ENCODE results near the gene TMEM126A.
"Not testable (repeated sequence)": the region's sequence is repeated elsewhere in the genome, so short reads cannot be mapped to it uniquely, and the experiment has no call there.

TMEM126A gene

DNA sequence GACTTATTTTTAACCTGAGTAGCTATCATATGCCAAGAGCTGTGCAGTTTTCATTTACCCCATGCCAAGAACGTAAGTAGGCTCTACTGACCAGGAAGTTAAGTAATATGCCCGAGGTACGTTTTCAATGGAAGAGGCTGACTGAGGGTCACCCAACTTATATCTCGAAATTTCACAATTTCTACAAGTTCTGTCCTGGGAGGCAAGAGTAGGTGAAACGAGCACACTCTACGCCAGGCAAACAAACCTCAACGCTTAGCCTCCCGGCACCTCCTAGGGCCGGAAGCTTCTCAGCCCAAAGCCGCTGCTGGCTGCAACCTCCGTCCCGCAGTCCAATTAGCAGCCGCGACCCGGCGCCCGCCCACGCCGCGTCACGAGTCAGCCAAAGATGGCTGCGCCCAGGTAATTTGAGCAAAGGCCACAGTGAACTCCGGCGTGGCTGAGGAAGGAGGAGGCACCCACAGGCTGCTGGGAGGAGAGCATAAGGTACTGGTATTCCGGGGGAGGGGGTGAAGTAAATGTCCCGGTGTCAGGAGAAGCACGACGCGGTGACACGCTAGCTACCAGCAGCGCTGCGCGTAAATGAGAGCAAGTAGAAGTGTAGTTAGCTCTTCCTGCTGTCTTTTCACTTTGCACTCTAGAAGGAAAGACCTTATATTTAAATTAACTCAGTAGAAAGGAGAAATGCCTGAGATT is at the start of gene TMEM126A:
TMEM126A (plus strand) TSS at position 364 of the 696 bp plus-strand sequence. CDS start 2,289 bp downstream, outside the sequence.
- peak; percentile 37 for DNase-seq

DNA sequence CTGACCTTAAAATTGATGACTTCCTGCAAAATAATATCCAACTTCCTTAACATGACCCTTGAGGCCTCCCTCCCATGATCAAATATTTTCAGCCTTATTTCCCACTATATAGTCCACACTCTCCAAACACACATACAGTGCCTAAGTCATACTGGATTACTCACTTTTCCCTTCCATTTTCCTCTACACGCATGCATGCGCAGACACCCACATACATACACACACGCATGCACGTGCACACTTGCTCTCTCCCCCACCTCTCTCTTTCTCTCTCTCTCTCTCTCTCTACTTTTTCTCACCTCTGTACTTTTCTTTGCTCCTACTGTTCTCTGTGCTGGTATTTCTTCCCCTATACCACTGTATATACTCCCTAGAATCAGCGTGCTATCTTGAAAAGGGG is 48.7 kb upstream of the TMEM126A start:
- DNase-seq: no peak

DNA sequence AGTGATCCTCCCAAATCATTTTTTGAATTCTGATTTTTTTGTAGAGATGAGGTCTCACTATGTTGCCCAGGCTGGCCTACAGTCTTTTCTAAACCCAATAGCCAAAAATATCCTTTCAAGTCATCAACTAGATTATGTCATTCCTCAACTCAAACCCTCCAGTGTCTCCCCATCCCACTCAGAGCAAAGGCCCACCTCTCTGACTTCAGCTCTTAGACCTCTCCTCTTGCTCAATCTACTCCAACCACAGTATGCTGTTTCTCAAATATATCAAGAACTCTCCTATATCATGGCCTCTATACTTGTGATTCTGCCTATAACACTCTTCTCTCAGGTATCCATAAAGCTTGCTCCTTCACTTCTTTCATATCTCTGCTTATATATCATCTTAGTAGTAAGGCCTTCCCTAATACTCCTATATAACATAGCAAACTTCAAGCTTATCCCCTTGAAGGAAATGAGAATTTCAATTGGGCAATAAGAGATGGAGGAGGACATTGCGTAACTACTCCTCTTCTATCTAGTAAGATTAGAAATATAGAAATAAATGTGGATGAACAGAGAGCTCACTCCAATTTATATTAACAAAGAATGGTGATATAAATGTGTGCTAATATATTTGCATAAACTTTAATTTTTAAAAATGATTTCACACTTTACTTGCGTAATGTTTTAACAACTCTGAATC is 45.1 kb upstream of the TMEM126A start:
- DNase-seq: no peak

DNA sequence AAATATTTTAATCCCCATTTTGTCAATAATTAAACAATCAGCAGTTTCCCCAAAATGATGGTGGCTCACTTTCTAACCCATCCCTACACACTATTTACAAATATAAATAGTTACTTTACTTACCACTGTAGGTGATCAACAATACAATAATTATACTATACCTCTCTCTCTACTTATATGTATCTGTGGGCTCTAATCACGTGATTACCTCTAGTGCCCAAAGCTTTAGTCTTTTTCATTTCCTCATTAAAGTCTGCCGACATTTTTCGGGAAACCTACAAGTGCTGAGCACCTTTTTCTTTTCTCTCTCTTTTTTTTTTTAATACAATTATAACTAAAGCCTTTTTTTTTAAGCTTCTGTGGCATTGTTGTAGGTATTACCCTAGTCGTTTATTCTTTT is 44.5 kb upstream of the TMEM126A start:
- no peak for DNase-seq

DNA sequence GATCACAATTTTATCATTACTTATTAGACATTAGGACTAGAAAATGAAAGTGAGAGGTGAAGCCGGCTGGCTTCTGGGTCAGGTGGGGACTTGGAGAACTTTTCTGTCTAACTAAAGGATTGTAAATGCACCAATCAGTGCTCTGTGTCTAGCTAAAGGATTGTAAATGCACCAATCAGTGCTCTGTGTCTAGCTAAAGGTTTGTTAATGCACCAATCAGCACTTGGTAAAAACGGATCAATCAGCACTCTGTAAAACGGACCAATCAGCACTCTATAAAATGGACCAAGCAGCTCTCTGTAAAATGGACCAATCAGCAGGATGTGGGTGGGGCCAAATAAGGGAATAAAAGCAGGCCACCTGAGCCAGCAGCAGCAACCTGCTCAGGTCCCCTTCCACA is 41.5 kb upstream of the TMEM126A start:
- not testable (repeated sequence) for DNase-seq

DNA sequence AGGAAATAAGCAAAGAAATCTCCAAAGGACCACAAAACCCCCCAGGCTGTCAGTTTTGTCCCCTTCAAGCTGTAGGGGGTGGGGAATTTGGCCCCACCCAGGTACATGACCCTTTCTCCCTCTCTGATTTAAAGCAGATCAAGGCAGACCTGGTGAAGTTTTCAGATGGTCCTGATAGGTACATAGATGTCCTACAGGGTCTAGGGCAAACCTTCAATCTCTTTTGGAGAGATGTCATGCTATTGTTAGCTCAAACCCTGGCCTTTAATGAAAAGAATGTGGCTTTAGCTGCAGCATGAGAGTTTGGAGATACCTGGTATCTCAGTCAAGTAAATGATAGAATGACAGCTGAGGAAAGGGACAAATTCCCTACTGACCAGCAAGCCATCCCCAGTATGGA is 39.1 kb upstream of the TMEM126A start:
- not testable (repeated sequence) for DNase-seq

DNA sequence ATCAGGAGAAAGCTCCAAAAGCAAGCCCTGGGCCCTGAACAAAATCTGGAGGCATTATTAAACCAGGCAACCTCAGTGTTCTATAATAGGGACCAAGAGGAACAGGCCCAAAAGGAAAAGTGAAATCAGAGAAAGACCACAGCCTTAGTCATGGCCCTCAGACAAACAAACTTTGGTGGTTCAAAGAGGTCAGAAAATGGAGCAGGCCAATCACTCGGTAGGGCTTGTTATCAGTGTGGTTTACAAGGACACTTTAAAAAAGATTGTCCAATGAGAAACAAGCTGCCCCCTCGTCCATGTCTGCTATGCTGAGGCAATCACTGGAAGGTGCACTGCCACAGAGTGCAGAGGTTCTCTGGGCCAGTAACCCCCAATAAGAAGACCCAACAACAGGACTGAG is 38.5 kb upstream of the TMEM126A start:
- DNase-seq: not testable (repeated sequence)

DNA sequence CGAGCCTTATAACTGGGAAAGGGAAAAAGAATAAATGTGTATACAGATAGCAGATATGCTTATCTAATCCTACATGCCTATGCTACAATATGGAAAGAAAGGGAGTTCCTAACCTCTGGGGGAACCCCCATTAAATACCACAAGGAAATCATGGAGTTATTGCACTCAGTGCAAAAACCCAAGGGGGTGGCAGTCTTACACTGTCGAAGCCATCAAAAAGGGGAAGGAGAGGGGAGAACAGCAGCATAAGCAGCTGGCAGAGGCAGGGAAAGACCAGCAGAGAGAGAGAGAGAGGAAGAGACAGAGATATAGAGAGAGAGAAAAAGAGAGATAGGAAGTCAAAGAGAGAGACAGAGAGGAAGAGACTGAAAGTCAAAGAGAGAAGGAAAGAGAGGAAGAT is 36.1 kb upstream of the TMEM126A start:
- not testable (repeated sequence) for DNase-seq

DNA sequence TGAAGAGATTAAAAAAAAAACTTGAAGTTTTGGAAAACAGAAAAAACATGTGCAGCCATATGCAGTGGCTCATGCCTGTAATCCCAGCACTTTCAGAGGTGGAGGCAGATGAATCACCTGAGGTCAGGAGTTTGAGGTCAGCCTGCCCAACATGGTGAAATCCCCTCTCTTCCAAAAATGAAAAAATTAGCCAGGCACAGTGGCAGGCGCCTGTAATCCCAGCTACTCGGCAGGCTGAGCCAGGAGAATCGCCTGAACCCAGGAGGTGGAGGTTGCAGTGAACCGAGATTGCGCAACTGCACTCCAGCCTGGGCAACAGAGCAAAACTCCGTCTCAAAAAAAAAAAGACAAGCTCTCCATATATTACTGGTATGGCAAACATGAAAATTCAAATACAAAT is 28.3 kb upstream of the TMEM126A start:
- DNase-seq: no peak

DNA sequence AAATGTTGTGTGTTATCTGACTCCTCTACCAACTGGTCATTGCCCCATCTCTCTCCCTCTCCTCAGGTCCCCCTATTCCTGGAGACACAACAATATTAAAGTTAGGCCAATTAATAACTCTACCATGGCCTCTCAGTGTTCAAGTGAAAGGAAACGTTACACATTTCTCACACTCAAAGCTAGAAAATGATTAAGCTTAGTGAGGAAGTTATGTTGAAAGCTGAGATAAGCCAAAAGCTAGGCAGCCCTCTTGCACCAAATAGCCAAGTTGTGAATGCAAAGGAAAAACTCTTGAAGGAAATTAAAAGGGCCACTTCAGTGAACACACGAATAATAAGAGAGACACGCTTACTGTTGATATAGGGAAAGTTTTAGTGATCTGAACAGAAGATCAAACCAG is 27.5 kb upstream of the TMEM126A start:
- DNase-seq: no peak

DNA sequence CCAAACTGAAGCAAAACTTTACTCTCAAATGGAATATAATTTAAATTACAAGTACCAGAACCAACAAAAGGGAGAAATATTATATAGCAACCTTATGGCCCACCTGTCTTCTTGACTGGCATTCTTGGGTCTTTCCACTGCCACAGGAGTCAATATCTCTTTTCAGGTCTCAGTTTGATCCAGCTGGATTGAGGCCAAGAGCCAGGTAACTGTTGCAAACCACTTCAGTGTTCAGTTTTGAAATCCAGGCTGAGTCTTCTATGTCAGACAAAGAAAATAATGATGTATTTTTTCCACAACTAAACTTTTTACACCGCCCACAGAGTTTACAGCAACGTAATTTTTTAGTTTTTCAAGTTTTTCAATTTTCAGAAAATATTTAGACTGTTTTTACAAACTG is 21.3 kb upstream of the TMEM126A start:
- no peak for DNase-seq

DNA sequence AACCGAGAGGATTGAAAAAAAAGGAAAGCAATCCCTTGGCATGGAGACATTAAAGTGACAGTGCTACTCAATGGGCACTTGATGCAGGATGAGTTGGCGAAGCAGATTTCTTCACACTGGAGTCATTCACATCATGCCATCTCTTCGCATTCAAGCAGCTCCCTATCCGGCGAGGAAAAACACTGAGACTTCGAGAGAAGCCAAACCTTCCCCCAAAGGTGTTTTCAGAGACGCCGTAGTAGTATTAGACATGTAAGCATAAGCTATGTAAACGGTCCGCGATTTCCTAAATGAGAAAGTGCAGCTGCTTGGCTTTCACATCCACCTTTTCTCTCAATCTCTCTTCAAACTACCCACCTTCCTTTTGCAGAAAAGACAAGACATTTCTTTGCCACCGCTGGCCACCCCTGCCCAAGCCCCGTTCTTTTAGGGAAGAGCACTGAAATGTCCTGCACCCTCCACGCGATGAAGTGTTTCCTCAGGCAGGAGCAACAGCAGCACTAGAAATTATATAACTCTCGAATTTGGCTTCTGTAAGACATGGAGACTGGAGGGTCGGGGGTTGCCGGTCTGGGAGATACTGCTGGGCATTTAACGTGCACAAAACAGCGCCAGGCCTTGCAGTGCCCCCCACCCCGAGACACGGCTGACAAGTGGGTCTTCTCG is 20.3 kb upstream of the TMEM126A start, which contains the start of gene DLG2:
DLG2 (minus strand) TSS at position 13 of the 666 bp plus-strand sequence.
- DNase-seq: no peak

DNA sequence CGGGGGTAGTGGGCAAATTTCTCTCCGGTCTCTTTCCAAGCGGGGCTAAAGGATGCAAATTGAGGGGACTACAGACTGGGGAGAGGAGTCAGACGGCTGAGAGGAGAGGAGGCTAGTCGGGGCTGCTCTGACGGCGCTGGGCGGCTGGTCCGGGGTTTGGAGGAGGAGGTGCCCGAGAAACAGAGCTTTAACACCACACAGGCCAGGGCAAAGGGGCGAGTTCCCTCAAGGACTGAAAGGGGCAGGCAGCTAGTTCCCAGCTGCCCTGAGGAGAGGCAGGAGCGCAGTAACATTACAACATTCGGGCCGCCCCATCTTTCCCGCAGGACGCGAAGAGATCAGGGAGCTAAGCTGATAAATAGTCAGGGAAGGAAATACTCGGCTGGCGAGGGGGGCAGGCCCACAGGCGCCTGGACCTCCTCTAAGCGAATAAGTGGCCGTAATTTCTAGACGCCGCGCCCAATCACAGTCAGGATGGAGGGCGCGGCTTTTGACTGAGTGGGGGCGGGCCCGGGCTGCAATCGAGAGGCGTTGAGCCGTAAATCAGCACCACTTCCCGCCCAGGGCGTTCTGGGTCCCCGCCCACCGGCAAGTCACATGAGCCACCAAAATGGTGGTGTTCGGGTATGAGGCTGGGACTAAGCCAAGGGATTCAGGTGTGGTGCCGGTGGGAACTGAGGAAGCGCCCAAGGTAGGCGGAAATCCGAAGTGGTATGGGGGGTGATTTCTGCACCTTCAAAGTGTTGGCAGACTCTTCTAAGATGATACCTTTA is 19.6 kb upstream of the TMEM126A start, which contains the start of gene TMEM126B:
TMEM126B (plus strand) TSS at position 596 of the 773 bp plus-strand sequence; CDS start at position 611, 15 bp downstream.
- peak; percentile 89 for DNase-seq

DNA sequence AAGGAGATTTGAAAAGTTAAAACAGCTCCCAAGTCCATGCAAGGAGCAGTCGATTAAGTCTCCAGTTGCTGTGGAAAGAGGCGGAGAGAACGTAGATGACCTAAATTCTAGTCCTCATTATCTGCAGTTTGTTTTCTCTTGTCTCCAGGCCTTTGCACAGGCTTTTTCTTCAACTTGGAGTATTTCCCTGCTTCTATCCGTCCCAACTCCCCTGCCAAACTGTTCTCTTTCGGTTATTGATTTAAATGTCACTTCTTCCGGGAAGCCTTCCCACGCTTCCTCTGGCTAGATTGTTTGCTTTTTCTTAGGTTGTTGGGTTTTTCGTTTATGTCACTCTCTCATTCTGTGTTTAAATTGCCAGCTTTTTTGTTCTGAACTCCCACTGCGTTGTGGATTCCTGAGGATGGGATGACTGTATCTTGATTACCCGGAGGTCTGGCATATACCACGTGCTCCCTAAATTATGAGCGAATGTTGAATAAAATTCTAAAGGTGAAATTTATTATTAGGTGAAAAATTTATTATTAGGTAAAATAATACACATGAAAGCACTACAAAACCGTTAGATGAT is 18.9 kb upstream of the TMEM126A start:
- DNase-seq: no peak

DNA sequence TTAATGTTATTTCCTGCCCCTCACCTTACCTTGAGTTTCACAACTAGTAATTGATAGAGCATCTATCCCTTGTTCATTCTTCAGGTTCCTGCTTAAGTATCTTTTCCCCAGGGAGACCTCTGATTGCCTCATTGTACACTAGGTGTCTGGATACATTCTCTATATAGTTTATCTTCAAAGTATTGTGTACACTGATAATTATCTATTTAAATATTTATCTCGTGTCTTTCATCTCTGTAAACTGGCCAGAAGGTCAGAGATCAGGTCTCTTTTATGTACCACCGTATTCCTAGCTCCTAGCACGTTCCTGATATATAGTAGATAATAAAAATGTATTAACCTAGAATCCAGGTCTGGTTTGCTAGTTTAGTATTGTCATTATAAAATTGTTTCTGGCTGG is 13.0 kb upstream of the TMEM126A start:
- no peak for DNase-seq

DNA sequence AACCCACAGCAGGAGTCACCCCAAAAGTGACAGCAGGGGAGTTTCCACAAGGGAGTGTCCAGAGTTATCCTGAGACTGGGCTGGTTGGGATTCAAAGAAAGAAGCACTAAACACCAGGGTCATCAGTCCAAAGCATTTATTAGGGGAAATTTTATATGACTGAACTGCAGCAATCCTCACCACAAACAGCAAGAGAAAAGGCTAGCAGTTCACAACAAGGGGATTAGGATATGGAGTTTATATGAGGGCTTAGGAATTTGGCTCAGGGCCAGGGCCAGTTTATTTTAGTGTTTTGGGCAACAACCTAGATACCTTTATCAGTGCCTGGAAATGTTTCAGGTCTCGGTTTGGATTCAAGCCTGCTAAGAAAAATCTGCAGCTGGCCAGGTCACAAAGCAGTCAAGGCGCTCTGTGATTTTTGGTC is 4.6 kb upstream of the TMEM126A start:
- DNase-seq: no peak

DNA sequence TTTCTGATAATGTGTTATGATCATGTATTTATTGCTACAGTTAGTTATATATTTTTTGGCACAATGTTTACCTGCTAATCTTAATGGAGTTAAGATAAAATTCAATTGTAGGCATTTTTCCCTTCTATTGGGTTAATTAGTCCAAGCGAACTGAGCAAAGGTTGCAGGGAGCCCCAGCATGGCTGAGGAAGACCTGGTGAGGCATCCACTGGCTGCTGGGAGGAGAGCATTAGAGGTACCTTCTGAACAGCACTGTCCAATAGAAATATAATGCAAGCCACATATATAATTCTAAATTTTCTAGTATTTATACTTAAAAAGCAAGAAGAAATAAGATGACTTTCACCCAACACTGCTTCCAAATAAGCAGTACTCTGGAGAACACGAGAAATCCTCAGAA is 689 bp upstream of the TMEM126A start:
- DNase-seq: no peak

DNA sequence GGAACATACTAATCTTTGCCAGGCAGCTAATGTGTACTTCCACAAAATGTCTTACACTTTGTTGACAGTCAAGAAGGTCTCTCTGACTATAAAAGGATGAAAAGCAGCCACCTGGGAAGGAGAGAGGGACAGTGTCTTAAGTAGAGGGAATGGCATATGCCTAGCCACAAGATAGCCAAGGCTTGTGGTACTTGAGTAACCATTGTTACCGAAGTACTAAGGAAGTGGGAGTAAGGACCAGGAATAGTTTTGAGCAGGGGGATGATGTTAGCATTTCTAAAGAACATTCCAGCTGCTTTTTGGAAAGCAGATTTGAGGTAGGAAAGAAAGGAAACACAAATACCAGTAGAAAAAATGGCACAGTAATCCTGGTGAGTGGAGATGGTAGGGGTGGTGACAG is 3.4 kb downstream of the TMEM126A start:
- DNase-seq: no peak

DNA sequence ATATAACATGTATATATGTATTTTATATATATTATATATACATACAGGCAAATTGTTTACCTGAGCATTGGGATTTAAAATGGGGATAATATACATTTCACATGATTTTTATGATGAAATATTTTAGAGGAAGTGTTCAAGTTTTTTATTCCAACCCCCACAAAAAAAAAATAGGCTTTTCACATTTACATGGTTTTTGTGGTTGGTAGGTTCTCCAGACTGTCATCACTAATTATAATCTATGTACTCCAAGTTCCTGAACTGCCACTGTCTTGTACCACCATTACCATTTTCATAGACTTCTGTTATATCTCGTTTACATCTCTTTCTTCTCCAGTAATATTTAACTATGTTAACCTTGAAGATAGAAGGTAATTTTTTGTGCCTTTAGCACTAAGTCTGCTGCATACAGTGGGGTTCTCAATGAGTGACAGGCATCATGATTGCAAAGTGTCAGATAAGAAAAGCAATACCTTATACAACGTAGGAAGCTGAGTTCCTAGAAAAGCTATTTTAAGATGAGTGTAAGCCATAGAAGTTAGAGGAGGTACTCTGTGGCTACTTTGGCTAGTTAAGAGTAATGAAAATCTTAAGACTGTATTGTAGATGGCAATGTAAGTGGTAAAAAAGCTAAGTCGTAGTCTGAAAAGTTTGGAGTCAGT is 5.2 kb downstream of the TMEM126A start:
- DNase-seq: no peak

DNA sequence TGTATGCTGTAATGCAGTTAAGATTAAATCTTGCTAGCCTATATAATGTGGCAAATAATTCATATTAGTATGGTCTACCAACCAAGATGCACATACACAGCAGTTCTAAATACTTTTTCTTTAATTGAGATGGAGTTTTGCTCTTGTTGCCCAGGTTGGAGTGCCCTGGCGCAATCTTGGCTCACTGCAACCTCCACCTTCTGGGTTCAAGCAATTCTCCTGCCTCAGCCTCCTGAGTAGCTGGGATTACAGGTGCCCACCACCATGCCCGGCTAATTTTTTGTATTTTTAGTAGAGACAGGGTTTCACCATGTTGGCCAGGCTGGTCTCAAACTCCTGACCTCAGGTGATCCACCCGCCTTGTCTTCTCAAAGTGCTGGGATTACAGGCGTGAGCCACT is 6.6 kb downstream of the TMEM126A start:
- not testable (repeated sequence) for DNase-seq

DNA sequence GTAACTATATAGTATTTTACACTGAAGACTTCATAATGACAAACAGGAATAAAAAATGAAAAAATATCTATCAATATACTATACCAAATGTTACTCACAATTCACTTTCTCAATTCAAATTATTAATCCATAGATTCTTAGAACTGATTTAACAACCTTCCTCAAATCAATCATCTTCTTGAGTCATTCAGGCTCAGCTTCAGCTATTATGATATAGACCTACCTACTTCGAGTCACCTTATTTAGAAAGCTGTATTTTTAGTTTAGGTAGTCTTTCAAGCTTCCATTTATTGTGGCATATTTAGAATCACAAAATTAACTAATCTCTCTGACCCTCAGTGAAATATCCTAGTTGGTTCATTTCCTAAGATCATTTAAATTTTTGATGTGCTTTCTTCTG is 9.0 kb downstream of the TMEM126A start:
- DNase-seq: no peak

DNA sequence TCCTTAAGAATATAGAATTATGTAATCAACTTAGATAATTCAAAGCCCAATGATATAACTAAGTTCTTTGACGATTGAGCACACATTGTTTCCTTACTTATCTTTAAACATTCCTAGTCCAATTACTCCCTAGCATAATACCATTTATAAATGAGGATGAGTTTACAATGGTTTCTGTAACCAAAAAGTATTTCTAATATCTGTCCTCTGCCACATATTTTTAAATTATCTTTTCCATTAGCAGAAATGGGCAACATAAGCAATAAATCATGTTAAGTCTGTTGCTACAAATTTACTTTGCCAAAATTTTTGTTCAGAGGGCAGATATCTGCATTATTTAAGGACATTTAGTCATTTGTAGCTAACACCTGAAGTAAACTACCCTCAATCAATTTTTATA is 10.4 kb downstream of the TMEM126A start:
- DNase-seq: no peak

Data from NCI-H1694 treated with DMSO at 0.1 percent for 48 hours (cell line).